K562 (cell line): ENCODE data around the gene TXN2. TPM values are rescaled to one million over a fixed set of nuclear protein-coding genes. Genes with fewer than 3 reads are reported as not detected.

Experiments
- ATF7 ChIP-seq: fragments of 450-650 bp; IDR thresholded peaks from 2 replicates; pipeline ENCODE4 v1.7.1; 2014; ENCODE audit warnings: mild to moderate bottlenecking, moderate library complexity
- CHD1 ChIP-seq: fragments of 200-600 bp; sonication (generic); IDR thresholded peaks from one replicate; pipeline ENCODE4 v1.6.1; 2012; ENCODE audit warnings: mild to moderate bottlenecking, moderate library complexity, low read length, inconsistent platforms
- ETV6 ChIP-seq, 3 experiments: fragments of 150-350 bp in 1 of 3; sonication (generic) in 1 of 3; formaldehyde crosslinking in 1 of 3; IDR thresholded peaks; 2 replicates each; pipeline versions ENCODE4 v1.6.1 to v1.8.0; 2014 to 2022; ENCODE audit warnings: borderline replicate concordance in 2 of 3, low read depth in 2 of 3, antibody characterized with exemption in 1 of 3, low read length in 1 of 3, mild to moderate bottlenecking in 1 of 3, missing genetic modification reagents in 1 of 3
- JUN ChIP-seq, 2 experiments: sonication (generic) in 1 of 2; formaldehyde crosslinking in 1 of 2; IDR thresholded peaks; 2 replicates each; pipeline versions ENCODE4 v1.6.1 to v1.8.0; 2012 to 2022; ENCODE audit warnings: borderline replicate concordance in 2 of 2, mild to moderate bottlenecking in 2 of 2, improper control_type of control experiment in 1 of 2, low read depth in 1 of 2, low read length in 1 of 2, missing genetic modification reagents in 1 of 2
- KAT2B ChIP-seq: IDR thresholded peaks from one replicate; pipeline ENCODE4 v1.6.1; 2012; ENCODE audit warnings: low read depth, mild to moderate bottlenecking, control low read depth, inconsistent platforms, low read length, moderate library complexity
- NCOA2 ChIP-seq, 2 experiments: fragments of 450-650 bp; IDR thresholded peaks; 2 replicates each; pipeline ENCODE4 v1.6.1; 2018; ENCODE audit warnings: mild to moderate bottlenecking in 2 of 2, moderate library complexity in 1 of 2; ENCODE audit not compliant: partially characterized antibody in 2 of 2
- PML ChIP-seq: IDR thresholded peaks from 2 replicates; pipeline ENCODE4 v1.6.1; 2012; ENCODE audit warnings: low read length, inconsistent platforms
- TAF15 ChIP-seq: fragments of 200-400 bp; formaldehyde crosslinking; IDR thresholded peaks from 2 replicates; pipeline ENCODE4 v1.6.1; 2017; ENCODE audit warnings: mild to moderate bottlenecking, low read depth, low read length, moderate library complexity
- TCF3 ChIP-seq: sonication (generic); formaldehyde crosslinking; IDR thresholded peaks from 2 replicates; pipeline ENCODE4 v1.4.0; 2020; ENCODE audit warnings: mild to moderate bottlenecking, missing genetic modification reagents
- TEAD2 ChIP-seq: fragments of 450-650 bp; IDR thresholded peaks from 2 replicates; pipeline ENCODE4 v1.6.1; 2016; ENCODE audit warnings: missing genetic modification characterization, control low read depth, missing compliant biosample characterization
- TSC22D4 ChIP-seq: fragments of 450-650 bp; IDR thresholded peaks from 2 replicates; pipeline ENCODE4 v1.6.1; 2016; ENCODE audit warnings: missing genetic modification characterization, missing biosample characterization, control low read depth
- ZC3H8 ChIP-seq: fragments of 450-650 bp; IDR thresholded peaks from 2 replicates; pipeline ENCODE4 v1.6.1; 2017
- ZNF253 ChIP-seq: fragments of 250-450 bp; sonication (Bioruptor Pico); conservative IDR thresholded peaks from 2 replicates; pipeline ENCODE4 v1.6.1; 2021; ENCODE audit warnings: mild to moderate bottlenecking
- ZNF408 ChIP-seq: fragments of 250-450 bp; sonication (Bioruptor Pico); IDR thresholded peaks from 2 replicates; pipeline ENCODE4 v1.4.0; 2020; ENCODE audit warnings: low read depth, mild to moderate bottlenecking, moderate library complexity
- polyA plus RNA-seq, 8 experiments: library from polyadenylated mRNA; depleted of rRNA in 4 of 8; stranded (reverse) in 5 of 8; unstranded in 3 of 8; fragments of >200 nt; fragmentation: Nextera tagmentation in 2 of 8; fragmentation: Illumina TruSeq in 1 of 8; extraction: Ambion mirVana in 2 of 8; extraction: Trizol in 1 of 8; gene quantifications; 2 replicates each; pipeline versions ENCODE4 v1.2.1 to v1.2.3, GENCODE V29; 2011 to 2014; ENCODE audit warnings: inconsistent platforms in 1 of 8, missing spikeins in 1 of 8
- total RNA-seq, 7 experiments: library from RNA; depleted of rRNA in 6 of 7; stranded (reverse); fragments of >200 nt in 6 of 7; fragmentation: Illumina TruSeq in 2 of 7; extraction: Trizol in 2 of 7; gene quantifications; 2 replicates each; pipeline versions ENCODE4 v1.2.1 to v1.2.3, GENCODE V29; 2011 to 2021; ENCODE audit warnings: low replicate concordance in 1 of 7
- TF ChIP-seq, protein P1 (sequence below): fragments of 250-450 bp; sonication (Bioruptor Pico); IDR thresholded peaks from 2 replicates; pipeline ENCODE4 v1.4.0; 2020; ENCODE audit warnings: mild to moderate bottlenecking, moderate library complexity
- TF ChIP-seq, protein P2 (sequence below): sonication (generic); formaldehyde crosslinking; IDR thresholded peaks from 2 replicates; pipeline ENCODE4 v1.8.0; 2022; ENCODE audit warnings: mild to moderate bottlenecking, missing genetic modification reagents
- TF ChIP-seq, protein P3 (sequence below): fragments of 450-650 bp; IDR thresholded peaks from 2 replicates; pipeline ENCODE4 v1.6.1; 2016; ENCODE audit warnings: low read depth, mild to moderate bottlenecking, moderate library complexity
- TF ChIP-seq, protein P4 (sequence below): fragments of 450-650 bp; formaldehyde crosslinking; IDR thresholded peaks from 2 replicates; pipeline ENCODE4 v1.4.0; 2020; ENCODE audit warnings: mild to moderate bottlenecking, moderate library complexity
- TF ChIP-seq, protein P5 (sequence below): sonication (generic); formaldehyde crosslinking; IDR thresholded peaks from 2 replicates; pipeline ENCODE4 v1.5.0; 2020; ENCODE audit warnings: missing genetic modification reagents

TXN2 gene
- total and polyA plus RNA-seq, 9 of the 15 experiments (the other 6 are each of a cell fraction or from before 2014, with no cell fraction given) = 48.5 to 399 (median 118) TPM

DNA sequence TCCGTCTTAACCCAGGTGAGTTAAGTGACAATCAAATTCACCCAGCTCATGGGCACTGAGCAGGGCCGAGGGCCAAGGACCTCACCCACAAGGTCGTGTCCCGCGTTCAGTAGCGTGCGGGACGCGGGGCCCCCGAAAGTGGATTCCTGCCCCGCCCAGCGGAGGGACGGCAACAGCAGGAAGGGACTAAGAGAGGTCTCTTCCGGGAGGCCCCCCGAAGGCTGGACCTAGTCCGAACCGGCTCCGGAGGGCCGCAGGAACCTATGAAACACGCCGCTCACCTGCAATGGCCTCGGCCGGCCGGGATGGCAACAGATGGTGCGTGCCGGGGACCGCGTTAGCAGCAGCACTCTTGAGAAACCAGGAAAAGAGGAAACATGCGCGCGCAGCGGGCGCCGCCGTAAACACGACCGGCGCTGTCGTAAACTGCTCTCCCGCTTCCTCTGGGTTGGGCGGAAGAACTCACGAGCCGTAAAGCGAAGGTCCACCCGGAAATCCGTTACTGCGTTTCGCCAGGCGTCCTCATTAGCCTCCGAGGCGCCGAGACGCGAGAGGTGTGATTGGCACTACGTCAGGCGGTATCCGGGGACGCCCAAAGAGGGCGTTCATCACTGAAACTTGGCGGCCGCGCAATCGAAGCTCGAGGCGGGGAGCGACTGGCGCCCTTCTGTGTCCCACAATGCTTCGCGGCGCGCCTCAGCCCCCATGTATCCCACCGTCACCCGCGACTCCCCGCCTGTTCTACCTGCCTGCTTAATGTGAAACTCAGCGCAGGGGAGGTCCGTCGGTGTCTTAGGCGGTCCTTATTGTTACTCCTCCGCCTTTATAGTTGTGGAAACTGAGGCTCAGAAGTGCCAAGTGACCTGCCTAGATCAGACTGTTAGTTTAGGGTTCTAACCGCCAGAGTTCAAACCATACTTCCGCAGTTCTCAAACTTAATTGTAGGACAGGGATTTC, 47.6 kb upstream of the TXN2 start, which contains the start of gene EIF3D (continued):
- TF ChIP-seq, protein P1, sequence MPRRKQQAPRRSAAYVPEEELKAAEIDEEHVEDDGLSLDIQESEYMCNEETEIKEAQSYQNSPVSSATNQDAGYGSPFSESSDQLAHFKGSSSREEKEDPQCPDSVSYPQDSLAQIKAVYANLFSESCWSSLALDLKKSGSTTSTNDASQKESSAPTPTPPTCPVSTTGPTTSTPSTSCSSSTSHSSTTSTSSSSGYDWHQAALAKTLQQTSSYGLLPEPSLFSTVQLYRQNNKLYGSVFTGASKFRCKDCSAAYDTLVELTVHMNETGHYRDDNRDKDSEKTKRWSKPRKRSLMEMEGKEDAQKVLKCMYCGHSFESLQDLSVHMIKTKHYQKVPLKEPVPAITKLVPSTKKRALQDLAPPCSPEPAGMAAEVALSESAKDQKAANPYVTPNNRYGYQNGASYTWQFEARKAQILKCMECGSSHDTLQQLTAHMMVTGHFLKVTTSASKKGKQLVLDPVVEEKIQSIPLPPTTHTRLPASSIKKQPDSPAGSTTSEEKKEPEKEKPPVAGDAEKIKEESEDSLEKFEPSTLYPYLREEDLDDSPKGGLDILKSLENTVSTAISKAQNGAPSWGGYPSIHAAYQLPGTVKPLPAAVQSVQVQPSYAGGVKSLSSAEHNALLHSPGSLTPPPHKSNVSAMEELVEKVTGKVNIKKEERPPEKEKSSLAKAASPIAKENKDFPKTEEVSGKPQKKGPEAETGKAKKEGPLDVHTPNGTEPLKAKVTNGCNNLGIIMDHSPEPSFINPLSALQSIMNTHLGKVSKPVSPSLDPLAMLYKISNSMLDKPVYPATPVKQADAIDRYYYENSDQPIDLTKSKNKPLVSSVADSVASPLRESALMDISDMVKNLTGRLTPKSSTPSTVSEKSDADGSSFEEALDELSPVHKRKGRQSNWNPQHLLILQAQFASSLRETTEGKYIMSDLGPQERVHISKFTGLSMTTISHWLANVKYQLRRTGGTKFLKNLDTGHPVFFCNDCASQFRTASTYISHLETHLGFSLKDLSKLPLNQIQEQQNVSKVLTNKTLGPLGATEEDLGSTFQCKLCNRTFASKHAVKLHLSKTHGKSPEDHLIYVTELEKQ = no peak
- no peak for TF ChIP-seq TAF15
- TF ChIP-seq, protein P2, sequence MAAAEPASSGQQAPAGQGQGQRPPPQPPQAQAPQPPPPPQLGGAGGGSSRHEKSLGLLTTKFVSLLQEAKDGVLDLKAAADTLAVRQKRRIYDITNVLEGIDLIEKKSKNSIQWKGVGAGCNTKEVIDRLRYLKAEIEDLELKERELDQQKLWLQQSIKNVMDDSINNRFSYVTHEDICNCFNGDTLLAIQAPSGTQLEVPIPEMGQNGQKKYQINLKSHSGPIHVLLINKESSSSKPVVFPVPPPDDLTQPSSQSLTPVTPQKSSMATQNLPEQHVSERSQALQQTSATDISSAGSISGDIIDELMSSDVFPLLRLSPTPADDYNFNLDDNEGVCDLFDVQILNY = no peak
- peak; percentile 49 for TF ChIP-seq CHD1
- TF ChIP-seq, protein P3, sequence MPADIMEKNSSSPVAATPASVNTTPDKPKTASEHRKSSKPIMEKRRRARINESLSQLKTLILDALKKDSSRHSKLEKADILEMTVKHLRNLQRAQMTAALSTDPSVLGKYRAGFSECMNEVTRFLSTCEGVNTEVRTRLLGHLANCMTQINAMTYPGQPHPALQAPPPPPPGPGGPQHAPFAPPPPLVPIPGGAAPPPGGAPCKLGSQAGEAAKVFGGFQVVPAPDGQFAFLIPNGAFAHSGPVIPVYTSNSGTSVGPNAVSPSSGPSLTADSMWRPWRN = no peak
- peak; percentile 70 for TF ChIP-seq PML
- TF ChIP-seq ZNF253 (CRISPR knock-in tag) = no peak
- TF ChIP-seq ZNF408 (CRISPR knock-in tag) = no peak
- no peak for TF ChIP-seq ZC3H8
- TF ChIP-seq TEAD2 (tag) = no peak
- peak in 1 of 2 experiments; percentile 67; a peak in 1 of 4 replicates for TF ChIP-seq ETV6 (IDR thresholded peaks at IDR 0.05; ENCODE audit: borderline replicate concordance in 1 of 2, low read depth in 2 of 2, low read length in 1 of 2)
- no peak for TF ChIP-seq ETV6 (CRISPR knock-in tag; IDR thresholded peaks at IDR 0.05; ENCODE audit: borderline replicate concordance)
- TF ChIP-seq TCF3 (CRISPR knock-in tag) = no peak
- TF ChIP-seq, protein P4, sequence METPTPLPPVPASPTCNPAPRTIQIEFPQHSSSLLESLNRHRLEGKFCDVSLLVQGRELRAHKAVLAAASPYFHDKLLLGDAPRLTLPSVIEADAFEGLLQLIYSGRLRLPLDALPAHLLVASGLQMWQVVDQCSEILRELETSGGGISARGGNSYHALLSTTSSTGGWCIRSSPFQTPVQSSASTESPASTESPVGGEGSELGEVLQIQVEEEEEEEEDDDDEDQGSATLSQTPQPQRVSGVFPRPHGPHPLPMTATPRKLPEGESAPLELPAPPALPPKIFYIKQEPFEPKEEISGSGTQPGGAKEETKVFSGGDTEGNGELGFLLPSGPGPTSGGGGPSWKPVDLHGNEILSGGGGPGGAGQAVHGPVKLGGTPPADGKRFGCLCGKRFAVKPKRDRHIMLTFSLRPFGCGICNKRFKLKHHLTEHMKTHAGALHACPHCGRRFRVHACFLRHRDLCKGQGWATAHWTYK = peak; percentile 17; the same call in 1 of the 2 replicates
- TF ChIP-seq KAT2B = no peak
- 0 out of 2 replicates have a peak, but pooled peaks have one; percentile 28 for TF ChIP-seq JUN (IDR thresholded peaks at IDR 0.05; ENCODE audit: borderline replicate concordance, low read depth, low read length)
- TF ChIP-seq JUN (CRISPR knock-in tag; IDR thresholded peaks at IDR 0.05; ENCODE audit: borderline replicate concordance) = no peak
- TF ChIP-seq NCOA2 (IDR thresholded peaks at IDR 0.05; ENCODE audit: partially characterized antibody in 2 of 2) = no peak
- no peak for TF ChIP-seq TSC22D4 (tag)
- TF ChIP-seq, protein P5, sequence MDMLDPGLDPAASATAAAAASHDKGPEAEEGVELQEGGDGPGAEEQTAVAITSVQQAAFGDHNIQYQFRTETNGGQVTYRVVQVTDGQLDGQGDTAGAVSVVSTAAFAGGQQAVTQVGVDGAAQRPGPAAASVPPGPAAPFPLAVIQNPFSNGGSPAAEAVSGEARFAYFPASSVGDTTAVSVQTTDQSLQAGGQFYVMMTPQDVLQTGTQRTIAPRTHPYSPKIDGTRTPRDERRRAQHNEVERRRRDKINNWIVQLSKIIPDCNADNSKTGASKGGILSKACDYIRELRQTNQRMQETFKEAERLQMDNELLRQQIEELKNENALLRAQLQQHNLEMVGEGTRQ = no peak
- TF ChIP-seq ATF7 = peak; percentile 93
